ENCODE data around the gene APOBEC3G.
"Not testable (repeated sequence)": the region's sequence is repeated elsewhere in the genome, so short reads cannot be mapped to it uniquely, and the experiment has no call there.

Gene APOBEC3G

GRCh38 chr22:39070186-39070585, 6.9 kb upstream of the APOBEC3G start:
- TF ChIP-seq CTCF (IDR thresholded peaks at IDR 0.05; ENCODE audit: low read depth, low read length, missing control alignments), result no peak
- H3K4me3 ChIP-seq (ENCODE audit: low read depth, low read length), result no peak overlapping the region
- no peak for DNase-seq (ENCODE audit: low read depth)

GRCh38 chr22:39072581-39072981, 4.5 kb upstream of the APOBEC3G start:
- not testable (repeated sequence) for DNase-seq (ENCODE audit: low read depth)

GRCh38 chr22:39073981-39074380, 3.1 kb upstream of the APOBEC3G start:
- no peak overlapping the region for H3K4me3 ChIP-seq (ENCODE audit: low read depth, low read length)
- TF ChIP-seq CTCF (IDR thresholded peaks at IDR 0.05; ENCODE audit: low read depth, low read length, missing control alignments), result no peak
- no peak for DNase-seq (ENCODE audit: low read depth)

More at GRCh38 chr22:39072581-39072981, 4.5 kb upstream of the APOBEC3G start:
- H3K4me3 ChIP-seq (ENCODE audit: low read depth, low read length), result peak overlapping the region; percentile 8; the same call in 1 of the 2 replicates

DNA sequence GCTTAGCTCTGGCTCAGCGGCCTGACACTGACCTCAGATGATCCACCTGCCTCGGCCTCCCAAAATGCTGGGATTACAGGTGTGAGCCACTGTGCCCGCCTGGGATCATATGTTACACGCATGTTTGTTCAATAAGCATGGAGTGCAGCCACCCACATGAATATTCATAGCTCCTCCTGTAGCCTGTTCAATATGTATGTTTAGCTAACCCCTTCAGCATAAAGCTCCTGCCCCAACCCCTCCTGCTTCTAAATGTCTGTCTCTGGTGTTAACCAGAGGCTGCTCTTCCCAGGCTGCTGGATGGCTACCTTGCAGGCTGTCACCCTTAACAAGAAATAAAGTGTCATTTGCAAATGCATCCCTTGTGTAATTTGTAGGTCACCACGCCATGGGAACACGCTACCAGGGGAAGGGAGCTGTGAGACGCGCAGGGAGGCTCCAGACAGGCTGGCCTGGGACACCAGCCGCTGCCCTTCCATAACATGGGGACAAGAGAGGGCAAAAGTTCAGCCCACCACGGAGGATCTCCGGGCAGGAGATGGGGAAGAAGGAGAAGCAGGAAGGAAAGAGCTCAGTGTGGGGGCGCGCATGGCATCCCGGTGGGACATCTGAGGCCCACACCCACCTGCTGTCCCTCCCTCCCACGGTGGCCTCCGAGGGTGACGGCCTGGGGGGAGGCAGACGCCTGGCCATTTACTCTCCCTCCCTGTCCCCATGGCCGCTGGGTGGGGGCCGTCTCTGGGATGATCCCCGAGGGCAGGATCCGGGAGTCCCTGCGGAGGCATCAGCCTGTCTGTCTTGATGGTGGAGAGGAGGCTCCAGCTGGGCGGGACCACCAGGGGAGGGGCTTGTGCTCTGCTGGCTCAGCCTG, 685 bp upstream of the APOBEC3G start:
- DNase-seq (ENCODE audit: low read depth), result not testable (repeated sequence)
- H3K4me3 ChIP-seq (ENCODE audit: low read depth, low read length), result peak overlapping the region; percentile 52

DNA sequence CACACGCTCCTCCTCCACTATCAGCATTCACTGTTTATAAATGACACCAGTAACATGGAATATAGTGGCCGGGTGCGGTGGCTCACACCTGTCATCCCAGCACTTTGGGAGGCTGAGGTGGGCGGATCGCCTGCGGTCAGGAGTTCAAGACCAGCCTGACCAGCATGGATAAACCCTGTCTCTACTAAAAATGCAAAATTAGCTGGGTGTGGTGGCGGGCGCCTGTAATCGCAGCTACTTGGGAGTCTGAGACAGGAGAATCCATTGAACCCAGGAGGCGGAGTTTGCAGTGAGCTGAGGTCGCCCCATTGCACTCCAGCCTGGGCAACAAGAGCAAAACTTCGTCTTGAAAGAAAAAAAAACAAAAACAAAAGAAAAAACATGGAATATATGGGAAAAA, 837 bp downstream of the APOBEC3G start:
- DNase-seq (ENCODE audit: low read depth), result not testable (repeated sequence)
- peak overlapping the region; percentile 64 for H3K4me3 ChIP-seq (ENCODE audit: low read depth, low read length)

DNA sequence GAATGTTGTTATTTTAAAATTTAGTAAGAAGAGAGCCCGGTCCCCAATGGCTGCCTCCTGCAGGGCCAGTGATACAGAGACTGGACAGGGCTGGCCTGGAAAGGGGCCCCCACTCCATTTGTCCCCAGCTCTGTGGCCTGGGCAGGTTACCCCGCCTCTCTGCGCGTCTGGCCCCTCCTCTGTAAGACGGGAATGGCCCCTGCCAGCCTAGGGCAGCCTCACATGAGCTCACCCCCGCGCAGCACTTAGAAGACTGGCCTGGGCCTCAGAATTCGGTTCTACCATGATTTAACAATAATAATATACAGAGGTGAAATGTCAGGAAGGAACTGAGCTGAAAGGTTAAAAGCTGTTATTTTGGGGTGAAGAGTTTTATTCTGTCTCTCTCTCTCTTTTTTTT, 1.3 kb downstream of the APOBEC3G start:
- TF ChIP-seq CTCF (IDR thresholded peaks at IDR 0.05; ENCODE audit: low read depth, low read length, missing control alignments), result no peak
- peak overlapping the region; percentile 64 for H3K4me3 ChIP-seq (ENCODE audit: low read depth, low read length)
- DNase-seq (ENCODE audit: low read depth), result no peak

- H3K4me3 ChIP-seq (ENCODE audit: low read depth, low read length); DNase-seq (ENCODE audit: low read depth): not testable (repeated sequence)
These were observed 2.1 kb downstream of the APOBEC3G start for GRCh38 chr22:39079054-39079637.

DNA sequence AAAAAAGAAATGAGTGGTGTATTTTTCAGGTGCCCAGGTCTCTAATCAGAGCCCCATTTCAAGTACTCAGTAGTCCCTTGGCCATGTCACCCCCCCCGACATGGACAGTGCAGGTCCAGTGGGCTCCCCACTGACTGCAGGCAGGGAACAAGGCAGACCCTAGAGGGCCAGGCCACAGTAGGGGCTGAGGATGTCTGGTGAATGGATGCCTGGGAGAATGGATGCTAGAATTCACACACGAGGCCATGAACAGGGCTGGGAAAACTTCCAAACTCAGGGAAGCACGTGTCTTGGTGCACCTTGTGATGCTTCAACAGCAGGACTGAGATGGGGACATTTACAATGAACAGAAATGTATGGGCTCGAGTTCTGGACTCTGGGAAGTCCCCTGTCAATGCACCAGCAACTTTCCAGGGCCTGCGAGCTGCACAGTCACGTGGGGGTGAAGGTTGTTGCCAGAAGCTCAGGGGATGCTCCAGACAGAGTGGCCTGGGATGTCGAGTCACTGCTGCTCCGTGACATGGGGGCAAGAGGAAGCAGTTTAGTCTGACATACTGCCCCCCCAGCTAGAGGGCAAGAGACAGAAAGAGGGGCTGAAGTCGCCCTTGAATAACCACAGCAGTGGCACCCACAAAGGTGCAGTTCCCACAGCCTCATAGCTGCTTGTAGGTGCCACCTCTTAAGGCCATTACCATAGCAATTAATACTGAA, 3.1 kb downstream of the APOBEC3G start:
- DNase-seq (ENCODE audit: low read depth), result no peak
- no peak for TF ChIP-seq CTCF (IDR thresholded peaks at IDR 0.05; ENCODE audit: low read depth, low read length, missing control alignments)
- no peak overlapping the region for H3K4me3 ChIP-seq (ENCODE audit: low read depth, low read length)

- no peak for TF ChIP-seq CTCF (IDR thresholded peaks at IDR 0.05; ENCODE audit: low read depth, low read length, missing control alignments)
- no peak for DNase-seq (ENCODE audit: low read depth)
- no peak overlapping the region for H3K4me3 ChIP-seq (ENCODE audit: low read depth, low read length)
These were observed 3.9 kb downstream of the APOBEC3G start for GRCh38 chr22:39081016-39081415.
